HG02588 (cell line): ENCODE data around the gene MRPL58.
"Not testable (repeated sequence)": the region's sequence is repeated elsewhere in the genome, so short reads cannot be mapped to it uniquely, and the experiment has no call there.

Source experiments
- ATAC-seq: cut with Tn5 transposase; IDR thresholded peaks from one replicate; pipeline ENCODE4 v1.9.1; 2021; ENCODE audit warnings: mild to moderate bottlenecking, moderate library complexity; ENCODE audit not compliant: unreplicated experiment

MRPL58 gene

GRCh38 chr17:75012096-75012345 lies 449 bp upstream of the MRPL58 start:
- ATAC-seq = no peak

GRCh38 chr17:75013092-75013559 lies 656 bp downstream of the MRPL58 start:
- ATAC-seq = no peak

GRCh38 chr17:75019146-75019545 lies 6.7 kb downstream of the MRPL58 start:
- ATAC-seq = no peak

DNA sequence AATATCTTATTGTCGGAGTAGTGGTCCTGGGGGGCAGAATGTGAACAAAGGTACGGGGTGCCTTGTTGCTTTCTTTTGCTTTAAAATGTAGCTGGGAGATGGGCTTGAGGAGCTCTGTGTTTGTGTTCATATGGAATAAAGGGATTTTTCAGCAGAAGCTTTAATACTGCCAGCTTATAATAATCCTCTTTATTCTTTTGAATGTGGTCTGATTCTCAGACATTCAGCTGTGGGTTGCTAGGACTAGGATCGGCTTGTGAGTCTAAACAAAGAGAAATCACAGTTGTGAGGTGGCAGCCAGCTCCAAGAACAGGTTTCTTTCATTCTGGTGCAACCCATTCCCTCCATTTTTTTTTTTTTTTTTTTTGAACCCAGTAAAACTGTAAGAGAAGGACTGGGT lies 7.2 kb downstream of the MRPL58 start:
- no peak for ATAC-seq

GRCh38 chr17:75020331-75021110 lies 8.1 kb downstream of the MRPL58 start:
- ATAC-seq = no peak

DNA sequence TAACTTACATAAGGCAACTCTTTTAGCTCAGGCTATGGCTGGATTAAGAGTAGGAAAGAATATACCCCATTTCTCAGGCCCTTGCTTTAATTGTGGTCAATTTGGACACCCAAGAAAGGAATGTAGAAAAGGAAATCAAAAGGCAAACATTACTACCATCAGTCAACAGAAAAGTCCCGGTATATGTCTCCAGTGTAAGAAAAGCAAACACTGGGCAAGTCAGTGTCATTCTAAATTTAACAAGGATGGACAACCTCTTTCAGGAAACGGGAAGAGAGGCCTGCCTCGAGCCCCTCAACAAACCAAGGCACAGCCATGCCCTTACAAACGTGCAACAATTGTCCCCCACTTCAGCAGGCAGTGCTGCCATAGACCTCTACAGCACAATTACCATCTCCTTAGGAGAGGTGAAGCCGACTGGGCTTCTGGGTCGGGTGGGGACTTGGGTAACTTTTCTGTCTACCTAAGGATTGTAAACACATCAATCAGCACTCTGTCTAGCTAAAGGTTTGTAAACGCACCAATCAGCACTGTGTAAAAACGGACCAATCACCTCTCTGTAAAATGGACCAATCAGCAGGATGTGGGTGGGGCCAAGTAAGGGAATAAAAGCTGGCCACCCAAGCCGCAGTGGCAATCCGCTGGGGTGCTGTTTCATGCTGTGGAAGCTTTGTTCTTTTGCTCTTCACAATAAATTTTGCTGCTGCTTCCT lies 12.4 kb downstream of the MRPL58 start:
- no peak for ATAC-seq

- not testable (repeated sequence) for ATAC-seq
Measured at GRCh38 chr17:75025398-75025734, 12.9 kb downstream of the MRPL58 start.

DNA sequence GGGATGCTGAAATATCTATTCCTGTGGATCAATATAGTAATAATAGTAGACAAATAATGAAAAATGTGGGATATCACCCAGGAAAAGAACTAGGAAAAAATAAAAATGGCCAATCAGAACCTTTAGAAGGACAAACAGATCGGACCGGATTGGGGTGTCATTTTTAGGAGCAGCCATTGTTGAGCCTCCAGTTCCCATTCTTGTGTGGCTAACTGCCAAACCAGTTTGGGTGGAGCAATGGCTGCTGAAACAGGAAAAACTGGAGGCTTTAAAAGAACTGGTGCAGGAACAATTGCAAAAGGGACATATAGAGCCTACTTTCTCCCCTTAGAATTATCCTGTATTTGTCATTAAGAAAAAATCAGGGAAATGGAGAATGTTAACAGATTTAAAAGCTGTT lies 14.2 kb downstream of the MRPL58 start:
- not testable (repeated sequence) for ATAC-seq

- no peak for ATAC-seq
Measured at GRCh38 chr17:75030161-75030560, 17.7 kb downstream of the MRPL58 start.

- ATAC-seq = no peak
Measured at GRCh38 chr17:75031972-75032719, 19.7 kb downstream of the MRPL58 start.

DNA sequence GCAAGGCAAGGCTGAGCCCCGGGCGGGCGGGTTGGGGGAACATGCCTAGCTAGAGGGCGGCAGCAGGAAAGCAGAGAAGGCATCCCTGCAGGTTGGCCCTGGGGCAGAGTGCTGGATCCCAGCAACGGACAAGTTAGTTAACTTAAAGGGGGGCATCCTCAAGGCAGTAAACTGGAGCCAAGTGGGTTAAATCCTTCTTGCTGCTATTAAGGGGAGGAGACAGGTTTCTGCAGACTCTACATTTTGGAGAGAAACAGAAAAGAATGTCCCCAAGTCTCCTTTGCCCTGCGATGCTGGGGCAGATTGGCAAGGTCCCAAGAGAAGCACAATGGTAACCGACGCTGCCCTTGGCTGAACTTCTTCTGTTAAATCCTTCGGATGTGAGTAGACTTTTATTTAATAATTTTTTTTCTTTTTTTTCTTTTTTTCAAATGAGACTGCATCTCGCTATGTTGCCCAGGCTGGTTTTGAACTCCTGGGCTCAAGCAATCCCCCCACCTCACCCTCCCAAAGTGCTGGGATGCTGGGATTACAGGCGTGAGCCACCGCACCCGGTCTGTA lies 20.3 kb downstream of the MRPL58 start:
- ATAC-seq = no peak

GRCh38 chr17:75033346-75034235 lies 21.1 kb downstream of the MRPL58 start:
- peak; percentile 37 for ATAC-seq

DNA sequence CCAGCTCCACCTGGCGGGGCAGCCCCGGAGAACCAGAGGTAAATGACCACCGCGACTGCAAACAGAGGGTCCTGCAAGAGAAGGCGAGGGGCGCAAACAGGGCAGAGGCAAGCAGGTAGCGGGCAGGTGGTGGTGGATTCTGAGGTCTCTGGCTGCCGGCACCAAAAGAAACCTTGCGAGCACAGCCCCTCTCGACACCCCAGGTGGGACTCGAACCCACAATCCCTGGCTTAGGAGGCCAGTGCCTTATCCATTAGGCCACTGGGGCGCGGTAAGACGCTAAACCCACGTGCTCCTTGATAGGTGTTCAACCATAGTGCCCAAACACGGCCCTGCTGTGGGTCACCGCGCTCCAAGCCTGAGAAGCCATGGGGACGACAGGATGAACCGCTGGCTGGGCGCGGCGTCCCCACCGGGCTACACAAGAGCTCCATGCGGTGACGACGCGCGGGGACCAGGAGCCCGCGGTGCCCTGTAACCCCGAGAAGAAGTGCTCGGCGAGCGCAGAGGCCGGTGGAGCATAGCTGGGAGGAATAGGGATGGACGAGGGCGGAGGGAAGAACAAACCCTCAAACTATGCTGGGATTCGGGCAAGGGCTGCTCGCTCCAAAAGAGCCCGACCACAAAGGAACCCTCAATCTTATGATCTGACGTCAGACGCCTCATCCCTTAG lies 21.9 kb downstream of the MRPL58 start:
- peak; percentile 46 for ATAC-seq

DNA sequence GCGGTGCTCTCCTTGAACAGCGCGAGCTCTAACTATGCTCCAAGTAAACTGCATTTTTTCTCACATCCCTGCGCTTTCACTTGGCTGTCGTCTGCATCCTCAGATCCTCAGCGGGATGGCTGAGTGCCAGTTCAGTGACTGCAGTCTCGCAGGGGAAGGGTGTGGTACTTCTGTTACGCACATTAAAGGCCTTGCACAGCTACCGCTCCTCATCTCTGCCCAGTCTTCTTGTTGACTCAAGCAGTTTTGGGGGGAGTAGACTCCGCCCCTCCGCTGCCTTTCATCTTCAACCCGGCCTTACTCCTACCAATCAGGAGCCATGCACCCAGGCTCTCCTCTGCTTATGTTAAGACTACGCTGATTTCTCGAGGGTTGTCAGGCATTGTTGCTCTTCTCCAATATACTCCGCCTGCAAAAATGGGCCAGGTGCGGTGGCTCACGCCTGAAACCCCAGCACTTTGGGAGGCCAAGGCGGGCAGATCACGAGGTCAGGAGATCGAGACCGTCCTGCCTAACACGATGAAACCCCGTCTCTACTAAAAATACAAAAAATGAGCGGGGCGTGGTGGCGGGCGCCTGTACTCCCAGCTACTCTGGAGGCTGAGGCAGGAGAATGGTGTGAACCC lies 24.3 kb downstream of the MRPL58 start:
- ATAC-seq = no peak

DNA sequence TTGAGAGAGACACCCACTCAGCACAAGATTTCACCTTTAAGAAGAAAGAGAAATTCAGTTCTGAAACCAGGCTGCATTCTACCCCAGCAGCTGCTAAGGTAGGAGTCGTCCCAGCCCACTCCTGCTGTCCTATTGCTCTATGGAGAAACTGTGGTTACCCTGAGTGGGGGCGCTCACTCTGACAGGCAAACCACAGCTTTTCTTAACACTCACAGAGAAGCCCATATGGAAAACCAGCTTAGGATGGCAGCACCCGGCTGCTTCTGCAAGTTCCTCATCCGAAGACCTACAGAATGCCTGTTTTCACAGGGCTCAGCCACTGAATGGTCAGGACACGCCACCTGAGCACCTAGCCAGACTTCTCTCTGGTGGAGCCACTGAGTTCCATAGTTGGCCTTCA lies 26.8 kb downstream of the MRPL58 start:
- no peak for ATAC-seq

DNA sequence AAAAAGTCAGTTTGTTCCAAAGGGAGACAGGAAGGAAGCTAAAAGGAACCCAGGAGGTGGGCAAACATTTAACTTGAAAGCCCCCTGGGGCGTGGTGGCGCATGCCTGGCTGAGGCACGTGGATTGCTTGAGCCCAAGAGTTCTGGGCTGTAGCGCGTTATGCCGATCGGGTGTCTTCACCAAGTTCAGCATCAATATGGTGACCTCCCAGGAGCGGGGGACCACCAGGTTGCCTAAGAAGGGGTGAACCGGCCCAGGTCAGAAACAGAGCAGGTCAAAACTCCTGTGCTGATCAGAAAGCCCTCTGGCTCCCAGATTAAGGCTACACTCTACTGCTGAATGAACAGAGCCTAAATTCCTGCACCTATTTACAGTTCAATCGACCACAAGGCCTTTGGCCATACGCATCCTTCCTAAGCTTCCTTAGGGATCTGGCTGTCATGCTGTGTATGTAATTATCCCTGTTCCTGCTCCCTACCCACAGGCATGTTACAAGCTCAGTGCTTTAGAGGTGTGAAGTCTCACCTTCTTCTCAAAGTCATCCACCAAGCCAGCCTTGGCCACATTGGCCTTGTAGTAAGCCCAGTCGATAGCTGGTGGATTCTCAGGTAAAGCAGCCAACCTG lies 29.3 kb downstream of the MRPL58 start:
- no peak for ATAC-seq

GRCh38 chr17:75043789-75044188 lies 31.3 kb downstream of the MRPL58 start:
- not testable (repeated sequence) for ATAC-seq

GRCh38 chr17:75044716-75045115 lies 32.2 kb downstream of the MRPL58 start:
- ATAC-seq = no peak

DNA sequence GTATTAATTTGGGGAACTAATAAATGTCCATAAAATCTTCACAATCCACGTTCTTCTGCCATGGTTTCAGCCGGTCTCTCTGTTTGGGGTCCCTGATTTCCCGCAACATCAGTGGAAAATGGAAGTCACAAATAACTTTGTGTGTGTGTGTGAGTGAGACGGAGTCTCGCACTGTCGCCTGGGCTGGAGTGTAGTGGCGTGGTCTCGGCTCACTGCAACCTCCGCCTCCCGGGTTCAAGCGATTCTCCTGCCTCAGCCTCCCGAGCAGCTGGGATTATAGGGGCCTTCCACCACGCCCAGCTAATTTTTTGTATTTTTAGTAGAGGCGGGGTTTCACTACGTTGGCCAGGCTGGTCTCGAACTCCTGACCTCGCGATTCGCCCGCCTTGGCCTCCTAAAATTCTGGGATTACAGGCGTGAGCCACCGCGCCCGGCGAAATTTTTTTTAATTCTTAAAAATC lies 33.5 kb downstream of the MRPL58 start:
- not testable (repeated sequence) for ATAC-seq
